Measurements from ENCODE around the gene ODAD4. TPM values are rescaled to one million over a fixed set of nuclear protein-coding genes. Genes with fewer than 3 reads are reported as not detected.

The ODAD4 gene
- polyA plus RNA-seq, 1 of the 3 experiments (the other 2 are of a cell fraction) = 1.1 TPM

DNA sequence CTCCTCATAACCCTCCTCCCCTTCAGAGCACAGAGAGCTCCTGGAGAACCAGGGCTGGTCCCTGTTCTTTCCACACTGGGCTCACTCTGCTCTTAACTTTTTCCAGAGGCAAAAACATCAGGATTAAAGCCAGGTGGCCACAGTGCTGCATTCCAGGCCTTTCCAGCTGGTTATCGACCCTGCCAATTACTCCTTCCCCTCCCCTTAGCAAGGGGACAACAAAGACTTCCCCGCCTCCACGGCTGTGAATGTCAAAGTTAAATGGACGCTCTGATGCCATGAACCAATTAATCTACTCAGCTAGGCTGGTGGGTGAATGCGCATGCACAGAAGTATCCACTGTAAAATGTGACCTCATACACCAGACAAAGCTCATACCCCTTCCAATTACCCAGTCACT is 34.8 kb upstream of the ODAD4 start:
- H3K27me3 ChIP-seq (ENCODE audit: insufficient read depth) = no peaks in the 10 kb centered on the region
- DNase-seq = peak; percentile 55
- no peaks in the 10 kb centered on the region for H3K9me2 ChIP-seq
- TF ChIP-seq EZH2phosphoT487 (IDR thresholded peaks at IDR 0.05; ENCODE audit: borderline replicate concordance, low read depth) = no peak
- TF ChIP-seq RCOR1 (IDR thresholded peaks at IDR 0.05; ENCODE audit: low read length) = peak; percentile 34; the same call in 1 of the 2 replicates
- TF ChIP-seq, protein P1, sequence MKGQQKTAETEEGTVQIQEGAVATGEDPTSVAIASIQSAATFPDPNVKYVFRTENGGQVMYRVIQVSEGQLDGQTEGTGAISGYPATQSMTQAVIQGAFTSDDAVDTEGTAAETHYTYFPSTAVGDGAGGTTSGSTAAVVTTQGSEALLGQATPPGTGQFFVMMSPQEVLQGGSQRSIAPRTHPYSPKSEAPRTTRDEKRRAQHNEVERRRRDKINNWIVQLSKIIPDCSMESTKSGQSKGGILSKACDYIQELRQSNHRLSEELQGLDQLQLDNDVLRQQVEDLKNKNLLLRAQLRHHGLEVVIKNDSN (IDR thresholded peaks at IDR 0.05; ENCODE audit: borderline replicate concordance, low read depth) = no peak
- TF ChIP-seq, protein P2, sequence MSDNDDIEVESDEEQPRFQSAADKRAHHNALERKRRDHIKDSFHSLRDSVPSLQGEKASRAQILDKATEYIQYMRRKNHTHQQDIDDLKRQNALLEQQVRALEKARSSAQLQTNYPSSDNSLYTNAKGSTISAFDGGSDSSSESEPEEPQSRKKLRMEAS (IDR thresholded peaks at IDR 0.05; ENCODE audit: low read depth) = no peak
- TF ChIP-seq MXI1 (IDR thresholded peaks at IDR 0.05; ENCODE audit: low read depth, low read length) = peak; percentile 67; the same call in 1 of the 2 replicates
- TF ChIP-seq EP300 (IDR thresholded peaks at IDR 0.05; ENCODE audit: borderline replicate concordance in 1 of 2, low read depth in 1 of 2, low read length in 1 of 2) = peak in 1 of 2 experiments; percentile 48; a peak in 1 of 4 replicates
- TF ChIP-seq FOXM1 (IDR thresholded peaks at IDR 0.05; ENCODE audit: low read depth) = no peak
- H3K9me3 ChIP-seq = no peaks in the 10 kb centered on the region
- ChIA-PET CTCF (interaction anchor here (0.6 to 2.7 kb wide), 10 partner anchors 12 to 110 kb away, joined by 3 to 9 read pairs (median 4); partner anchors contain the start of genes ACLY and P3H4), POLR2A (interaction anchor here (1.9 to 2.0 kb wide), 2 partner anchors 23 to 31 kb away, joined by 6 to 9 read pairs; partner anchors contain the start of genes ACLY and KLHL11)
- peaks cover 29% of the 10 kb centered on the region for H4K20me1 ChIP-seq (ENCODE audit: insufficient read depth)
- H3K79me2 ChIP-seq (ENCODE audit: insufficient read depth) = peaks cover 40% of the 10 kb centered on the region
- WGBS (ENCODE audit: low lambda C conversion rate) = 62% methylated on average over 5 of the region's 5 CpGs
- H3K4me2 ChIP-seq = peak overlapping the region; percentile 37; the same call in 1 of the 2 replicates
- peaks cover 15 to 28% of the 10 kb centered on the region in 2 experiments; a peak in 3 of 4 replicates for H3K4me1 ChIP-seq (ENCODE audit: control insufficient read depth in 1 of 2, insufficient read depth in 2 of 2, low read depth in 1 of 2, low read length in 1 of 2)
- peak overlapping the region; percentile 73 to 76 for H3K27ac ChIP-seq (ENCODE audit: low read depth in 2 of 2, low read length in 1 of 2)
- no peak overlapping the region for H2AFZ ChIP-seq (ENCODE audit: low read depth)
- H3K9ac ChIP-seq = no peak overlapping the region
- peaks cover 57 to 67% of the 10 kb centered on the region in 2 experiments for H3K36me3 ChIP-seq (replicated peaks in 1 of 2; ENCODE audit: control insufficient read depth in 1 of 2, insufficient read depth in 2 of 2, low read length in 1 of 2)
- H3F3A ChIP-seq (replicated peaks; ENCODE audit: insufficient read depth) = peaks cover 38% of the 10 kb centered on the region
- no peak overlapping the region for H3K4me3 ChIP-seq (ENCODE audit: low read depth in 2 of 2, low read length in 1 of 2)

DNA sequence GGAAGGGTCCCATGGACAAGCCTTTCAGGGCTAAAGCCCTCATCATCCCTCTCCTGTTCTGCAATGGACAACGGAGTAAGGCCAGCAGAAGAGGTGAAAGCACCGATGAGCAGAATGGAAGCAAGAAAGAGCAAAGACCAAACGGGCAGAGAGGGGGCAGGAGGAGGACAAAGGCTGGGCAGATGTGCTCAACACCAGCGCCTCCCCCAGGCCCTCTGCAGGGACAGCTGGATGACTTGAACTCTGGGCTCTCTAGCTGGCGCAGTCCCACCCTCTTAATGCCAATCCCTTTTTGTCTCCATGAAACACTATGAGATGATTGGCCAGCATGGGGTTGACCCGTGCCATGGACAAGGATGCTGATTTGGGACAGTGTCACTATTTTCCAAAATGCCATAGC is 33.7 kb upstream of the ODAD4 start:
- no peak for DNase-seq
- TF ChIP-seq FOSL2 (IDR thresholded peaks at IDR 0.05; ENCODE audit: borderline replicate concordance, low read depth) (no peak), EP300 (IDR thresholded peaks at IDR 0.05; ENCODE audit: borderline replicate concordance in 1 of 2, low read depth in 1 of 2, low read length in 1 of 2) (no peak), MEF2A (IDR thresholded peaks at IDR 0.05; ENCODE audit: borderline replicate concordance, low read depth) (no peak), NRF1 (IDR thresholded peaks at IDR 0.05; ENCODE audit: low read depth, low read length) (no peak), CHD2 (IDR thresholded peaks at IDR 0.05; ENCODE audit: low read length, partially characterized antibody) (no peak), TEAD4 (IDR thresholded peaks at IDR 0.05; ENCODE audit: borderline replicate concordance, insufficient read depth) (no peak), SIN3A (IDR thresholded peaks at IDR 0.05; ENCODE audit: borderline replicate concordance, low read depth, low read length) (no peak)
- TF ChIP-seq, protein P3, sequence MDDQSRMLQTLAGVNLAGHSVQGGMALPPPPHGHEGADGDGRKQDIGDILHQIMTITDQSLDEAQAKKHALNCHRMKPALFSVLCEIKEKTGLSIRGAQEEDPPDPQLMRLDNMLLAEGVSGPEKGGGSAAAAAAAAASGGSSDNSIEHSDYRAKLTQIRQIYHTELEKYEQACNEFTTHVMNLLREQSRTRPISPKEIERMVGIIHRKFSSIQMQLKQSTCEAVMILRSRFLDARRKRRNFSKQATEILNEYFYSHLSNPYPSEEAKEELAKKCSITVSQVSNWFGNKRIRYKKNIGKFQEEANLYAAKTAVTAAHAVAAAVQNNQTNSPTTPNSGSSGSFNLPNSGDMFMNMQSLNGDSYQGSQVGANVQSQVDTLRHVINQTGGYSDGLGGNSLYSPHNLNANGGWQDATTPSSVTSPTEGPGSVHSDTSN (IDR thresholded peaks at IDR 0.05) = no peak
- TF ChIP-seq, protein P4, sequence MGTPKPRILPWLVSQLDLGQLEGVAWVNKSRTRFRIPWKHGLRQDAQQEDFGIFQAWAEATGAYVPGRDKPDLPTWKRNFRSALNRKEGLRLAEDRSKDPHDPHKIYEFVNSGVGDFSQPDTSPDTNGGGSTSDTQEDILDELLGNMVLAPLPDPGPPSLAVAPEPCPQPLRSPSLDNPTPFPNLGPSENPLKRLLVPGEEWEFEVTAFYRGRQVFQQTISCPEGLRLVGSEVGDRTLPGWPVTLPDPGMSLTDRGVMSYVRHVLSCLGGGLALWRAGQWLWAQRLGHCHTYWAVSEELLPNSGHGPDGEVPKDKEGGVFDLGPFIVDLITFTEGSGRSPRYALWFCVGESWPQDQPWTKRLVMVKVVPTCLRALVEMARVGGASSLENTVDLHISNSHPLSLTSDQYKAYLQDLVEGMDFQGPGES (IDR thresholded peaks at IDR 0.05; ENCODE audit: low read depth, low read length) = no peak
- Histone ChIP-seq H3F3A (replicated peaks; ENCODE audit: insufficient read depth) (peaks cover 36% of the 10 kb centered on the region), H2AFZ (ENCODE audit: low read depth) (no peak overlapping the region), H3K9me3 (no peaks in the 10 kb centered on the region), H3K27ac (ENCODE audit: low read depth in 2 of 2, low read length in 1 of 2) (peak overlapping the region in 1 of 2 experiments; percentile 76; a peak in 1 of 4 replicates), H3K79me2 (ENCODE audit: insufficient read depth) (peaks cover 39% of the 10 kb centered on the region), H3K9me2 (no peaks in the 10 kb centered on the region), H3K9ac (no peak overlapping the region), H3K4me3 (ENCODE audit: low read depth in 2 of 2, low read length in 1 of 2) (no peak overlapping the region), H3K27me3 (ENCODE audit: insufficient read depth) (no peaks in the 10 kb centered on the region), H3K36me3 (replicated peaks in 1 of 2; ENCODE audit: control insufficient read depth in 1 of 2, insufficient read depth in 2 of 2, low read length in 1 of 2) (peaks cover 59 to 66% of the 10 kb centered on the region in 2 experiments), H4K20me1 (ENCODE audit: insufficient read depth) (peaks cover 29% of the 10 kb centered on the region), H3K4me1 (ENCODE audit: control insufficient read depth in 1 of 2, insufficient read depth in 2 of 2, low read depth in 1 of 2, low read length in 1 of 2) (peaks cover 15 to 28% of the 10 kb centered on the region in 2 experiments; a peak in 3 of 4 replicates), H3K4me2 (no peak overlapping the region)
- POLR2A ChIA-PET = no interaction called here
- CTCF ChIA-PET = interaction anchor here (1.4 kb wide), 1 partner anchor 15 kb away, joined by 3 read pairs; no protein-coding TSS in a partner anchor
- 86% methylated on average over 6 of the region's 6 CpGs for WGBS (ENCODE audit: low lambda C conversion rate)
